Stomach (tissue), 9 donors: ENCODE data around the gene CEL. TPM values are rescaled to one million over a fixed set of nuclear protein-coding genes. Genes with fewer than 3 reads are reported as not detected.

ENCODE experiments used
- DNase-seq, 2 donors: peaks; one replicate each; pipeline versions ENCODE4 v3.0.0 to v3.0.0-alpha.2; 2013 to 2019
- H3K27ac ChIP-seq, 5 donors: fragments of 200-600 bp in 4 of 5; sonication (generic) in 4 of 5; one replicate each; pipeline ENCODE4 v1.5.1; 2013 to 2019; ENCODE audit warnings: mild to moderate bottlenecking in 1 of 5, moderate library complexity in 1 of 5
- H3K27me3 ChIP-seq, 3 donors: fragments of 200-600 bp; sonication (generic); one replicate each; pipeline ENCODE4 v1.5.1; 2017 to 2019; ENCODE audit warnings: mixed run types in 1 of 3
- H3K36me3 ChIP-seq, 4 donors: fragments of 200-600 bp; sonication (generic); 1 replicate in 3 of 4; 2 replicates in 1 of 4; pipeline ENCODE4 v1.5.1; 2016 to 2019
- H3K4me1 ChIP-seq, 4 donors: fragments of 200-600 bp; sonication (generic); one replicate each; pipeline ENCODE4 v1.5.1; 2016 to 2019
- H3K4me3 ChIP-seq, 4 donors: fragments of 200-600 bp; sonication (generic) in 3 of 4; one replicate each; pipeline ENCODE4 v1.5.1; 2016 to 2019; ENCODE audit warnings: mild to moderate bottlenecking in 1 of 4
- H3K9me3 ChIP-seq, 4 donors: fragments of 200-600 bp; sonication (generic); one replicate each; pipeline ENCODE4 v1.5.1; 2016 to 2019
- EP300 ChIP-seq: sonication (generic); formaldehyde crosslinking; IDR thresholded peaks from one replicate; pipeline ENCODE4 v1.6.1; 2017; ENCODE audit warnings: antibody characterized with exemption
- POLR2A ChIP-seq, 4 donors: fragments of 450-650 bp; IDR thresholded peaks; one replicate each; pipeline ENCODE4 v1.6.1; 2016; ENCODE audit warnings: antibody characterized with exemption in 4 of 4, control low read depth in 2 of 4, mild to moderate bottlenecking in 1 of 4, moderate library complexity in 1 of 4
- POLR2AphosphoS5 ChIP-seq, 3 donors: sonication (generic); formaldehyde crosslinking; IDR thresholded peaks; one replicate each; pipeline ENCODE4 v1.6.1; 2016; ENCODE audit warnings: antibody characterized with exemption in 3 of 3
- WGBS, 5 donors: extraction: QIAGEN DNeasy Blood & Tissue Kit in 3 of 5; methylation state at CpG; one replicate each; pipeline versions ENCODE4 v1.1.5 to v1.1.7; 2013 to 2018; 5-methylcytosine and 5-hydroxymethylcytosine counted together
- intact Hi-C: fragments of 100-400 bp; cut with DNase I; formaldehyde crosslinking; loops from one replicate; pipeline ENCODE4 v1.15.1; 2023; ENCODE audit warnings: low total_unique reads
- polyA plus RNA-seq, 3 donors: library from polyadenylated mRNA; stranded (reverse); fragments of 200-250 nt; gene quantifications; one replicate each; pipeline ENCODE4 v1.2.3, GENCODE V29; 2013
- total RNA-seq, 5 donors: library from RNA; depleted of rRNA; stranded (reverse); fragments of >200 nt; gene quantifications; one replicate each; pipeline versions ENCODE4 v1.1.0 to v1.2.3, GENCODE V29; 2014 to 2016
- TF ChIP-seq, protein P1 (sequence below), 7 experiments: fragments of 450-650 bp in 4 of 7; fragments of 200-600 bp in 3 of 7; sonication (generic) in 3 of 7; IDR thresholded peaks; one replicate each; pipeline ENCODE4 v1.5.1; 2016 to 2019; ENCODE audit warnings: antibody characterized with exemption in 7 of 7, control low read depth in 2 of 7, mild to moderate bottlenecking in 1 of 7
- donor health status: healthy with polysubstance abuse.
- donor health status: Bipolar disorder and iron deficiency.
- donor health status: healthy.

Gene CEL
- total and polyA plus RNA-seq, 8 donors, result 1.2 to 9.9 (median 2.0) TPM; not detected in 3

- H3K36me3 ChIP-seq, result peaks cover 0 to 37% (median 17%) of the 10 kb centered on the region in 4 donors
- WGBS, 5 donors, result 65 to 94% (median 85%) methylated on average over 4 to 8 of the region's 8 CpGs
- TF ChIP-seq, protein P1, sequence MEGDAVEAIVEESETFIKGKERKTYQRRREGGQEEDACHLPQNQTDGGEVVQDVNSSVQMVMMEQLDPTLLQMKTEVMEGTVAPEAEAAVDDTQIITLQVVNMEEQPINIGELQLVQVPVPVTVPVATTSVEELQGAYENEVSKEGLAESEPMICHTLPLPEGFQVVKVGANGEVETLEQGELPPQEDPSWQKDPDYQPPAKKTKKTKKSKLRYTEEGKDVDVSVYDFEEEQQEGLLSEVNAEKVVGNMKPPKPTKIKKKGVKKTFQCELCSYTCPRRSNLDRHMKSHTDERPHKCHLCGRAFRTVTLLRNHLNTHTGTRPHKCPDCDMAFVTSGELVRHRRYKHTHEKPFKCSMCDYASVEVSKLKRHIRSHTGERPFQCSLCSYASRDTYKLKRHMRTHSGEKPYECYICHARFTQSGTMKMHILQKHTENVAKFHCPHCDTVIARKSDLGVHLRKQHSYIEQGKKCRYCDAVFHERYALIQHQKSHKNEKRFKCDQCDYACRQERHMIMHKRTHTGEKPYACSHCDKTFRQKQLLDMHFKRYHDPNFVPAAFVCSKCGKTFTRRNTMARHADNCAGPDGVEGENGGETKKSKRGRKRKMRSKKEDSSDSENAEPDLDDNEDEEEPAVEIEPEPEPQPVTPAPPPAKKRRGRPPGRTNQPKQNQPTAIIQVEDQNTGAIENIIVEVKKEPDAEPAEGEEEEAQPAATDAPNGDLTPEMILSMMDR (IDR thresholded peaks at IDR 0.05), result no peak
- no peak for TF ChIP-seq EP300
- no peak for TF ChIP-seq POLR2AphosphoS5 (IDR thresholded peaks at IDR 0.05)
- no peak for TF ChIP-seq POLR2A (IDR thresholded peaks at IDR 0.05)
- H3K4me1 ChIP-seq, result peaks cover 0 to 5% (median 0%) of the 10 kb centered on the region in 4 donors
- H3K27me3 ChIP-seq, result no peaks in the 10 kb centered on the region
- no peak for DNase-seq
- H3K27ac ChIP-seq, result no peak overlapping the region
- no peak overlapping the region for H3K4me3 ChIP-seq
- intact Hi-C loops, result no loop called here
- H3K9me3 ChIP-seq, result no peaks in the 10 kb centered on the region
These were observed 1.3 kb downstream of the CEL start for GRCh38 chr9:133063159-133063499.

DNA sequence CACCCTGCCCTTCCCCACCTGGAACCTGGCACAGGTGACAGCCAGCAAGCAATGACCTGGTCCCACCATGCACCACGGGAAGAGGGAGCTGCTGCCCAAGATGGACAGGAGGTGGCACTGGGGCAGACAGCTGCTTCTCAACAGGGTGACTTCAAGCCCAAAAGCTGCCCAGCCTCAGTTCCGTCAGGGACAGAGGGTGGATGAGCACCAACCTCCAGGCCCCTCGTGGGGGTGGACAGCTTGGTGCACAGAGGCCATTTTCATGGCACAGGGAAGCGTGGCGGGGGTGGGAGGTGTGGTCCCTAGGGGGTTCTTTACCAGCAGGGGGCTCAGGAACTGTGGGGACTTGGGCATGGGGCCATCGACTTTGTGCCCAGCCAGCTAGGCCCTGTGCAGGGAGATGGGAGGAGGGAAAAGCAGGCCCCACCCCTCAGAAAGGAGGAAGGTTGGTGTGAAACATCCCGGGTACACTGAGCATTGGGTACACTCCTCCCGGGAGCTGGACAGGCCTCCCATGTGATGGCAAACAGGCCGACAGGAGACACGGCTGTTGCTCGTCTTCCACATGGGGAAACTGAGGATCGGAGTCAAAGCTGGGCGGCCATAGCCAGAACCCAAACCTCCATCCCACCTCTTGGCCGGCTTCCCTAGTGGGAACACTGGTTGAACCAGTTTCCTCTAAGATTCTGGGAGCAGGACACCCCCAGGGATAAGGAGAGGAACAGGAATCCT, 1.9 kb downstream of the CEL start:
- Histone ChIP-seq H3K36me3 (peaks cover 0 to 32% (median 12%) of the 10 kb centered on the region in 4 donors), H3K4me1 (peaks cover 0 to 5% (median 0%) of the 10 kb centered on the region in 4 donors), H3K4me3 (no peak overlapping the region), H3K27ac (no peak overlapping the region), H3K9me3 (no peaks in the 10 kb centered on the region), H3K27me3 (no peaks in the 10 kb centered on the region)
- TF ChIP-seq POLR2A (IDR thresholded peaks at IDR 0.05) (no peak), EP300 (no peak), POLR2AphosphoS5 (IDR thresholded peaks at IDR 0.05) (no peak)
- TF ChIP-seq, protein P1 (IDR thresholded peaks at IDR 0.05), result no peak
- intact Hi-C loops, result no loop called here
- WGBS, 5 donors, result 77 to 83% (median 82%) methylated on average over 11 to 14 of the region's 14 CpGs
- DNase-seq, result no peak

DNA sequence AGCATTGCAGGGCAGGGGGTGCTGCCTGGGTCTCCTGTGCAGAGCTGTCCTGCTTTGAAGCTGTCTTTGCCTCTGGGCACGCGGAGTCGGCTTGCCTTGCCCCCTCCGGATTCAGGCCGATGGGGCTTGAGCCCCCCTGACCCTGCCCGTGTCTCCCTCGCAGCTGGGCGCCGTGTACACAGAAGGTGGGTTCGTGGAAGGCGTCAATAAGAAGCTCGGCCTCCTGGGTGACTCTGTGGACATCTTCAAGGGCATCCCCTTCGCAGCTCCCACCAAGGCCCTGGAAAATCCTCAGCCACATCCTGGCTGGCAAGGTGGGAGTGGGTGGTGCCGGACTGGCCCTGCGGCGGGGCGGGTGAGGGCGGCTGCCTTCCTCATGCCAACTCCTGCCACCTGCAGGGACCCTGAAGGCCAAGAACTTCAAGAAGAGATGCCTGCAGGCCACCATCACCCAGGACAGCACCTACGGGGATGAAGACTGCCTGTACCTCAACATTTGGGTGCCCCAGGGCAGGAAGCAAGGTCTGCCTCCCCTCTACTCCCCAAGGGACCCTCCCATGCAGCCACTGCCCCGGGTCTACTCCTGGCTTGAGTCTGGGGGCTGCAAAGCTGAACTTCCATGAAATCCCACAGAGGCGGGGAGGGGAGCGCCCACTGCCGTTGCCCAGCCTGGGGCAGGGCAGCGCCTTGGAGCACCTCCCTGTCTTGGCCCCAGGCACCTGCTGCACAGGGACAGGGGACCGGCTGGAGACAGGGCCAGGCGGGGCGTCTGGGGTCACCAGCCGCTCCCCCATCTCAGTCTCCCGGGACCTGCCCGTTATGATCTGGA, 2.7 kb downstream of the CEL start:
- Histone ChIP-seq H3K4me1 (peaks cover 0 to 5% (median 0%) of the 10 kb centered on the region in 4 donors), H3K9me3 (no peaks in the 10 kb centered on the region), H3K27me3 (no peaks in the 10 kb centered on the region), H3K4me3 (no peak overlapping the region), H3K36me3 (peaks cover 0 to 30% (median 11%) of the 10 kb centered on the region in 4 donors), H3K27ac (no peak overlapping the region)
- 89 to 96% (median 93%) methylated on average over 8 to 30 of the region's 30 CpGs for WGBS, 5 donors
- intact Hi-C loops, result no loop called here
- no peak for DNase-seq
- TF ChIP-seq POLR2A (IDR thresholded peaks at IDR 0.05), result no peak
- TF ChIP-seq, protein P1 (IDR thresholded peaks at IDR 0.05), result no peak

DNA sequence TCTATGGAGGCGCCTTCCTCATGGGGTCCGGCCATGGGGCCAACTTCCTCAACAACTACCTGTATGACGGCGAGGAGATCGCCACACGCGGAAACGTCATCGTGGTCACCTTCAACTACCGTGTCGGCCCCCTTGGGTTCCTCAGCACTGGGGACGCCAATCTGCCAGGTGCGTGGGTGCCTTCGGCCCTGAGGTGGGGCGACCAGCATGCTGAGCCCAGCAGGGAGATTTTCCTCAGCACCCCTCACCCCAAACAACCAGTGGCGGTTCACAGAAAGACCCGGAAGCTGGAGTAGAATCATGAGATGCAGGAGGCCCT, 3.2 kb downstream of the CEL start:
- intact Hi-C loops, result no loop called here
- Histone ChIP-seq H3K27ac (no peak overlapping the region), H3K36me3 (peaks cover 0 to 30% (median 11%) of the 10 kb centered on the region in 4 donors), H3K27me3 (no peaks in the 10 kb centered on the region), H3K9me3 (no peaks in the 10 kb centered on the region), H3K4me3 (no peak overlapping the region), H3K4me1 (peaks cover 0 to 5% (median 0%) of the 10 kb centered on the region in 4 donors)
- no peak for TF ChIP-seq POLR2AphosphoS5 (IDR thresholded peaks at IDR 0.05)
- TF ChIP-seq, protein P1 (IDR thresholded peaks at IDR 0.05), result no peak
- no peak for TF ChIP-seq EP300
- TF ChIP-seq POLR2A (IDR thresholded peaks at IDR 0.05), result no peak
- WGBS, 5 donors, result 89 to 97% (median 94%) methylated on average over 17 of the region's 17 CpGs
- DNase-seq, result no peak
